RPMI8226 (cell line): ENCODE measurements around the gene NPDC1.

Experiments
- DNase-seq: peaks from one replicate; pipeline ENCODE4 v3.0.0-alpha.2; 2015

NPDC1 gene

GRCh38 chr9:136990242-136990911, 55.6 kb downstream of the NPDC1 start:
- DNase-seq: no peak
